Measurements from ENCODE around the gene CFAP410. TPM values are rescaled to one million over a fixed set of nuclear protein-coding genes. Genes with fewer than 3 reads are reported as not detected.

CFAP410 gene
- total RNA-seq, 1 experiment from 2014 or later = 19.3 TPM

GRCh38 chr21:44351535-44352252 is 12.5 kb upstream of the CFAP410 start (continued):
- TF ChIP-seq FOXP1 (CRISPR knock-in tag; IDR thresholded peaks at IDR 0.05; ENCODE audit: borderline replicate concordance) (no peak), KAT7 (CRISPR knock-in tag; IDR thresholded peaks at IDR 0.05; ENCODE audit: borderline replicate concordance) (no peak), ZNF138 (CRISPR knock-in tag; conservative IDR thresholded peaks at IDR 0.05) (no peak), E2F5 (CRISPR knock-in tag; IDR thresholded peaks at IDR 0.05) (no peak), HMGA2 (CRISPR knock-in tag; IDR thresholded peaks at IDR 0.05) (no peak), E2F1 (CRISPR knock-in tag; IDR thresholded peaks at IDR 0.05) (no peak), ZMAT4 (CRISPR knock-in tag; IDR thresholded peaks at IDR 0.05) (no peak), STAT6 (CRISPR knock-in tag; conservative IDR thresholded peaks at IDR 0.05; ENCODE audit: low read depth) (no peak)

- peak; percentile 57 for ATAC-seq
- CTCF ChIA-PET = interaction anchor here (0.7 to 1.6 kb wide), 7 partner anchors 9 to 137 kb away, joined by 3 to 6 read pairs (median 4); no protein-coding TSS in a partner anchor
- no peaks in the 10 kb centered on the region for H3K4me1 Mint-ChIP-seq
Measured at GRCh38 chr21:44350773-44351481, 11.7 kb upstream of the CFAP410 start.

More at GRCh38 chr21:44350773-44351481, 11.7 kb upstream of the CFAP410 start:
- Mint-ChIP-seq H3K9me3 (no peaks in the 10 kb centered on the region), H3K36me3 (no peaks in the 10 kb centered on the region), H3K27me3 (ENCODE audit: low read depth) (peaks cover 35% of the 10 kb centered on the region), H3K27ac (no peak overlapping the region), H3K4me3 (peak overlapping the region; percentile 44)
- POLR2A ChIA-PET = no interaction called here
- no peak for DNase-seq (ENCODE audit: low spot score)
- TF ChIP-seq MYBL2 (CRISPR knock-in tag; IDR thresholded peaks at IDR 0.05) = no peak
- no peak for TF ChIP-seq FOXK1 (CRISPR knock-in tag; IDR thresholded peaks at IDR 0.05)
- no peak for TF ChIP-seq ZNF396 (CRISPR knock-in tag; IDR thresholded peaks at IDR 0.05; ENCODE audit: borderline replicate concordance)
- TF ChIP-seq STAT6 (CRISPR knock-in tag; conservative IDR thresholded peaks at IDR 0.05; ENCODE audit: low read depth) = no peak
- no peak for TF ChIP-seq SMAD4 (CRISPR knock-in tag; IDR thresholded peaks at IDR 0.05)
- no peak for TF ChIP-seq ERG (CRISPR knock-in tag; IDR thresholded peaks at IDR 0.05)
- no peak for TF ChIP-seq ZNF425 (CRISPR knock-in tag; conservative IDR thresholded peaks at IDR 0.05)
- TF ChIP-seq TP53 (CRISPR knock-in tag; IDR thresholded peaks at IDR 0.05) = no peak
- no peak for TF ChIP-seq CBFB (CRISPR knock-in tag; IDR thresholded peaks at IDR 0.05; ENCODE audit: low read depth)
